NCI-H460 (cell line): ENCODE data around the gene TNK2. TPM values are rescaled to one million over a fixed set of nuclear protein-coding genes. Genes with fewer than 3 reads are reported as not detected.
"Not testable (repeated sequence)": the region's sequence is repeated elsewhere in the genome, so short reads cannot be mapped to it uniquely, and the experiment has no call there.

ENCODE experiments used
- DNase-seq: peaks from one replicate; pipeline ENCODE4 v3.0.0-alpha.2; 2016; ENCODE audit warnings: low read depth; ENCODE audit errors: extremely low read depth
- small RNA-seq, 2 experiments: library from RNA; depleted of rRNA; stranded (forward); fragments of <200 nt; gene quantifications; one replicate each; pipeline ENCODE3, GENCODE V24; 2014
- total RNA-seq: library from RNA; depleted of rRNA; stranded (reverse); fragments of >200 nt; shearing (Covaris generic); gene quantifications from 2 replicates; pipeline ENCODE4 v1.2.3, GENCODE V29; 2014; rRNA removed

The TNK2 gene
- total RNA-seq, 1 experiment from 2014 or later: 7.8 TPM

DNA sequence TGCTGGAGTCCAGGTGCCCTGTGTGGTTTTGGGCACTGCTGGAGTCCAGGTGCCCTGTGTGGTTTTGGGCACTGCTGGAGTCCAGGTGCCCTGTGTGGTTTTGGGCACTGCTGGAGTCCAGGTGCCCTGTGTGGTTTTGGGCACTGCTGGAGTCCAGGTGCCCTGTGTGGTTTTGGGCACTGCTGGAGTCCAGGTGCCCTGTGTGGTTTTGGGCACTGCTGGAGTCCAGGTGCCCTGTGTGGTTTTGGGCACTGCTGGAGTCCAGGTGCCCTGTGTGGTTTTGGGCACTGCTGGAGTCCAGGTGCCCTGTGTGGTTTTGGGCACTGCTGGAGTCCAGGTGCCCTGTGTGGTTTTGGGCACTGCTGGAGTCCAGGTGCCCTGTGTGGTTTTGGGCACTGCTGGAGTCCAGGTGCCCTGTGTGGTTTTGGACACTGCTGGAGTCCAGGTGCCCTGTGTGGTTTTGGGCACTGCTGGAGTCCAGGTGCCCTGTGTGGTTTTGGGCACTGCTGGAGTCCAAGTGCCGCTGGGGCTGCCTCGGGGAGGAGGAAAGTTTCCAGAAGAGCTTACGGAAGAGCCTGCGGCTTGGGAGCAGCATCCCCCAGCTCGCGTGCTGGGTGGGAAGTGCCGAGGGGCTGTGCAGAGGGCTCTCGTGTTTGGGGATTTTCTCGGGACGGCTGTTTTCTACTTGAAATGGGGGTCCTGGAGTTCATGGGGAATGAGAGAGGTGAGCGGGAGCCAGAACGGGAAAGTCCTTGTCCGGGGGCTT, 83.7 kb downstream of the TNK2 start:
- not testable (repeated sequence) for DNase-seq

GRCh38 chr3:195823999-195824398, 84.4 kb downstream of the TNK2 start:
- no peak for DNase-seq

DNA sequence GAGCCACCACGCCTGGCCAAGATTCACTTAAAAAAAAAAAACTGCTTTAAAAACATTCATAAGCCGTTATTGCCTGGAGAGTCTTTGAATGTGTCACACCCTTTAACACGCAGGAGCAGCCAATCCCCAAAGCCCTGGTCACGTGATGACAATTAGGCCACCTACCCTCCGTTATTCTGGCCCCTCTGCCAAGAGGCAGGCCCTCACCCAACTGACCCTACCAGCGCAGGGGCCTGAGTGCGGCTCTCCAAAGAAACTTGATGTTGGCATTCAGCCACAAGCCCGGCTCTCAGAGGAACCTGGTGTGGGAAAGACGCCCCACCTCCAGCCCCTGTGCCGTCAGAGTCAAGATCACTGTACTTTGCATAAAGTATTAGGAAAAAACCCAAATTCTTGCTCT, 85.1 kb downstream of the TNK2 start:
- DNase-seq: no peak

- no peak for DNase-seq
Measured at GRCh38 chr3:195822131-195822696, 86.1 kb downstream of the TNK2 start.

GRCh38 chr3:195821403-195822130, 86.8 kb downstream of the TNK2 start:
- DNase-seq: no peak

- no peak for DNase-seq
Measured at GRCh38 chr3:195820901-195821300, 87.5 kb downstream of the TNK2 start.

- no peak for DNase-seq
Measured at GRCh38 chr3:195820186-195820585, 88.2 kb downstream of the TNK2 start.

DNA sequence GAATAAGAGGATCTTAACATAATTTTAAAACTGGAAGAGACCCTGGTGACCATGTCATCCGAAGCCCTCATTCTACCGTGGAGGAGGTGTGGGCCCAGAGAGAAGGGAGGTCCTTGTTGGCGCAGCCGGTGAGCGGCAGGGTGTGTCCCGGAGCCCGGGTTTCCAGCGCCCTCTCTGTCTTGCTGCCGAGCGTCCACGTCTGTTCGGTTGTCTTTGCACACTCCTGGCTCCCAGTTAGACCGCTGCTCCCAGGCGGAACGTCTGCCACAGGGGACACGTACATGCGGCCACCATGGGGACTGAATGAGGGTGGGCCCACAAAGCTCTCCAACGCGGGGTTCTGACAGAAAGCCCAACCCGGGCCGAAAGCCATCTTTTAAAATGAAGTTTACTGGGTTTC, 90.0 kb downstream of the TNK2 start:
- no peak for DNase-seq

DNA sequence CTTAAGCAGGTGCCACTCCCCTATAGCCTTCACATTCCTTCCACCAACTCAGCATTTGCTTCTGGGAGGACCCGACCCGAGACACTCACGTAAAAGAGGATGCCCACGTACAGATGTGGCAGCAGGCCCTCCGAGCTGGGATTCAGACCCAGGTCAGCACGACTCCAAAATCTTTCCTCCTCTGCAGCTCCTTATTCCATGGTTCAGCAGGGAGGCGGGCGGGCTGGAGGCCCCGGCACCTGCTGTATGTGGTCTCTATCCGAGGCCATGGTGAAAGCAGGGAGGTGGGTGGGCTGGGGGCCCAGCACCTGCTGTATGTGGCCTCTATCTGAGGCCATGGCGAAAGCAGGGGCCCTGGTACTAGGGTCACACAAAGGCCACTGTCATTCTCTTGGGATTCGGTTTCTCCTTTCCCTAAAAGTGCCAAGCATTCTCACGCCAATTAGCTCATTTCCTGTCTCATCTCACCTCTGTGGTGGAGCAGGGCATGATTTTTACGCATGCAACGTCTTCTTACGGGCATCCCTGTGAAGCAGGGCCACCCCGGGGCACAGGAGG, 90.7 kb downstream of the TNK2 start:
- DNase-seq: no peak

DNA sequence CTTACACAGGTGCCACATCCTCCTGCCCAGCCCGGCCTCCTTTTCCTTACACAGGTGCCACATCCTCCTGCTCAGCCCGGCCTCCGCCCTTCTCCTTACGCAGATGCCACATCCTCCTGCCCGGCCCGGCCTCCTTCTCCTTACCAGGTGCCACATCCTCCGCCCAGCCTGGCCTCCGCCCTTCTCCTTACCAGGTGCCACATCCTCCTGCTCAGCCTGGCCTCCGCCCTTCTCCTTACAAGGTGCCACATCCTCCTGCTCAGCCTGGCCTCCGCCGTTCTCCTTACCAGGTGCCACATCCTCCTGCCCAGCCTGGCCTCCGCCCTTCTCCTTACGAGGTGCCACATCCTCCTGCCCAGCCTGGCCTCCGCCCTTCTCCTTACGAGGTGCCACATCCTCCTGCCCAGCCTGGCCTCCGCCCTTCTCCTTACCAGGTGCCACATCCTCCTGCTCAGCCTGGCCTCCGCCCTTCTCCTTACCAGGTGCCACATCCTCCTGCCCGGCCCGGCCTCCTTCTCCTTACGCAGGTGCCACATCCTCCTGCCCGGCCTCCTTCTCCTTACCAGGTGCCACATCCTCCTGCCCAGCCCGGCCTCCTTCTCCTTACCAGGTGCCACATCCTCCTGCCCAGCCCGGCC, 92.0 kb downstream of the TNK2 start:
- not testable (repeated sequence) for DNase-seq

DNA sequence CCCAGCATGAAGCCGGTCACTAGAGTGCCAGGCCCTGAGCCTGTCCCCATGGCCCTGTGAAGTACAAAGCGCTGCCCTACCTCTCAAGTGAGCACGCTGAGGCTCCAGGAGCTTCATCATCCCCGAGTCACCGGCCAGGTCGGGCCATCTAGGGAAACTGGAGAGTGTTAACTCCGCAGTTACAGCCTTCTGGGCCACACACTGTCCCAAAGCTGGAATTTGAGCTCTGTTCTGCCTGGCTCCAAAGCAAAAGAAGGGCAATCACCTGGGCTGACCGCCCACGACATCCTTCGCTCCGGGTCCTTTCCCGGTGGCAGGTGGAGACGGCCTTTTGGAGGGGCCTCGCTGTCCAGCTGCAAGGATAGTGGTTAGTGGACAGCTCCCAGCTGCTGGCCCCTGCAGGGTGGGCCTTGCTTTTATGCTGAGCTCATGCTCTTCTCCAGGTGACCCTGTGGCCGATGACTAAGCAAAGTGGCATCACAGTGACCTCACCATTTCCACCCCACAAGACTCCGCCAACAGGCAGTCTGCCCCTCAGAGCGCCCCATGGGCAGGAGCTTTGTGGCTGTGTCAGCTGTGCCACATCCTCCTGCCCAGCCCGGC, 93.1 kb downstream of the TNK2 start:
- no peak for DNase-seq

DNA sequence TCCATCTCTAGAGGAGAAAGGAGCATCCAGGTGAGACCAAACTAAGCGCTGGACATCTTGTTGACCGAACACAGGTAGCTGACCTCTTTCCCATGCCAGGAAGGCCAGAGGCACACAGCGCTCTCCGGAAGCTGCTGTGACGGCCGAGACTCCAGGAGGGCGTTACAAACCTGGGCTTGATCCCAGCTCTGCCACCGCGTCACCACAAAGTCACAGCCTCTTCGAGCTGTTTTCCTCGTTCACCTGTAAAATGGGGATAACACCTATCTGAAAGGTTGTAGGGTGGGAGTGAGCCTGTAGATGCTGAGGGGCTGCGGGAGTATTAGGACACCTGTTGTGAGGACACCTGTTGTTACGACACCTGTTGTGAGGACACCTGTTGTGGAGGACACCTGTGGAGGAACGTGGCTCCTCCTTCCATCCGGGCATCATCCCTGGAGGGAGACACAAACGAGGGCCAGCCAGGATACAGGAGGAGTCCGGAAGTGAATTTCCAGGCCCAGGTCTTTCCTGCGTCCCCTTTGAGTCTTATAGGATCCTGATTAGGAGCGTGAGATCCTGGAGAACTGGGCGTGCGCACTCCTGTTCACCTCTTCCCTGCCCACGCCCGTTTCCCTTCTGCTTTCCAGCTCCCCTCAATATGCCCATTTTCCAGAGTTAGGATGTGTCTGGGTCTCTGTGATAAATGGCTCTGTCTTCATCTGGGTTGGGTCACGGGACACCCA, 94.3 kb downstream of the TNK2 start:
- no peak for DNase-seq

Small RNA genes lying within 50 kb of the gene (small RNA-seq; reads per million reads assigned to genes)
- gene MIR6829 (0 to 0.06 reads per million in 2 experiments), gene RNU2-11P (0 to 0.06 reads per million in 2 experiments)

Other genes with a start within 250 kb of the TNK2 start
- gene MUC20, start 187.6 kb downstream of the TNK2 start, total RNA-seq: 0.15 and 0.23 TPM in 2 replicates
- not detected in 2 replicates for gene MUC4, start 96.6 kb downstream of the TNK2 start, total RNA-seq
- gene TFRC, start 173.5 kb upstream of the TNK2 start, total RNA-seq: 183 and 193 TPM in 2 replicates